GM18508 (cell line): ENCODE measurements around the gene RBPJ.

ENCODE experiments used
- ATAC-seq: cut with Tn5 transposase; IDR thresholded peaks from one replicate; pipeline ENCODE4 v1.9.1; 2021; ENCODE audit warnings: moderate number of reproducible peaks; ENCODE audit not compliant: insufficient read depth, unreplicated experiment

Gene RBPJ

GRCh38 chr4:26476545-26476944, 155.7 kb downstream of the RBPJ start:
- no peak for ATAC-seq

GRCh38 chr4:26478330-26478729, 157.5 kb downstream of the RBPJ start:
- ATAC-seq, result no peak

GRCh38 chr4:26482508-26483462, 162.0 kb downstream of the RBPJ start:
- no peak for ATAC-seq

GRCh38 chr4:26484032-26484515, 163.3 kb downstream of the RBPJ start:
- ATAC-seq, result no peak

GRCh38 chr4:26484516-26484915, 163.7 kb downstream of the RBPJ start:
- ATAC-seq, result no peak
